HFFc6 (cell line): Measurements from ENCODE around the gene ACTR3. TPM values are rescaled to one million over a fixed set of nuclear protein-coding genes. Genes with fewer than 3 reads are reported as not detected.

Experiments
- DNase-seq: peaks from one replicate; pipeline ENCODE4 v3.0.0-alpha.2; 2018
- H3K27ac Mint-ChIP-seq: 2 replicates; pipeline ENCODE4 v1.8.0; 2020; ENCODE audit warnings: mild to moderate bottlenecking, mixed read lengths
- H3K27me3 Mint-ChIP-seq: 2 replicates; pipeline ENCODE4 v1.8.0; 2021; ENCODE audit warnings: mild to moderate bottlenecking, moderate library complexity, mixed read lengths; ENCODE audit not compliant: insufficient read depth
- H3K36me3 Mint-ChIP-seq: 2 replicates; pipeline ENCODE4 v1.8.0; 2021; ENCODE audit warnings: low read depth, mixed read lengths
- H3K4me1 Mint-ChIP-seq: 2 replicates; pipeline ENCODE4 v1.8.0; 2020; ENCODE audit warnings: low read depth, mixed read lengths
- H3K4me3 Mint-ChIP-seq: 2 replicates; pipeline ENCODE4 v1.8.0; 2020; ENCODE audit warnings: mild to moderate bottlenecking, moderate library complexity, mixed read lengths
- H3K9me3 Mint-ChIP-seq: 2 replicates; pipeline ENCODE4 v1.8.0; 2020; ENCODE audit warnings: mild to moderate bottlenecking, mixed read lengths
- total RNA-seq, 6 experiments: library from RNA; stranded (reverse); fragmentation: NEBNext Ultra II Directional; extraction: Animal tissue kit (Norgen Biotek cat#: 25700); gene quantifications; 2 replicates in 1 of 6; 3 replicates in 5 of 6; pipeline ENCODE4 v1.2.3, GENCODE V29; 2021
- TF ChIP-seq, protein P1 (sequence below): fragments of 200-600 bp; sonication (generic); IDR thresholded peaks from 2 replicates; pipeline ENCODE4 v1.5.0; 2021; ENCODE audit warnings: antibody characterized with exemption, mild to moderate bottlenecking

The ACTR3 gene
- total RNA-seq, 6 experiments from 2014 or later = 562 to 663 (median 628) TPM

DNA sequence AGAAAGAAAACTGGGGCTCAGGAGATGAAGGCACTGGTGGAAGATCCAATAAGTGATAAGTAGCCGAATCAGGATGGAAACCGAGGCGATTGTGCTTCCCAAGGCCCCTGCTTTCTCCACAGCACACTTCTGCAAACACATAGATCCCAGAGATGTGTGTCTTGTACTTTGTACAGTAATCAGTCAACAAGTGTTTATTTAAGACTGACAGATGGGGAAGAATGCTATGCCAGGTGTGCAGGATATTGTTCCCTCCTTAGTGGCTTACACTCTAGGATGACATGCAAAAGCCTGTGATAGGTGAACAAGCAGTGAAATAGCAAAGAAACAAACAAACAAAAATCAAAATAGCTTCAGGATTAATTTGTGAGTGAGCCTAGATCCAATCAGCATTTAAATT lies 116.6 kb downstream of the ACTR3 start:
- no peak for DNase-seq
- Mint-ChIP-seq H3K9me3 (no peaks in the 10 kb centered on the region), H3K36me3 (peaks cover 12% of the 10 kb centered on the region), H3K27me3 (peaks cover 12% of the 10 kb centered on the region), H3K27ac (no peak overlapping the region), H3K4me3 (no peak overlapping the region), H3K4me1 (peaks cover 22% of the 10 kb centered on the region)
- TF ChIP-seq, protein P1, sequence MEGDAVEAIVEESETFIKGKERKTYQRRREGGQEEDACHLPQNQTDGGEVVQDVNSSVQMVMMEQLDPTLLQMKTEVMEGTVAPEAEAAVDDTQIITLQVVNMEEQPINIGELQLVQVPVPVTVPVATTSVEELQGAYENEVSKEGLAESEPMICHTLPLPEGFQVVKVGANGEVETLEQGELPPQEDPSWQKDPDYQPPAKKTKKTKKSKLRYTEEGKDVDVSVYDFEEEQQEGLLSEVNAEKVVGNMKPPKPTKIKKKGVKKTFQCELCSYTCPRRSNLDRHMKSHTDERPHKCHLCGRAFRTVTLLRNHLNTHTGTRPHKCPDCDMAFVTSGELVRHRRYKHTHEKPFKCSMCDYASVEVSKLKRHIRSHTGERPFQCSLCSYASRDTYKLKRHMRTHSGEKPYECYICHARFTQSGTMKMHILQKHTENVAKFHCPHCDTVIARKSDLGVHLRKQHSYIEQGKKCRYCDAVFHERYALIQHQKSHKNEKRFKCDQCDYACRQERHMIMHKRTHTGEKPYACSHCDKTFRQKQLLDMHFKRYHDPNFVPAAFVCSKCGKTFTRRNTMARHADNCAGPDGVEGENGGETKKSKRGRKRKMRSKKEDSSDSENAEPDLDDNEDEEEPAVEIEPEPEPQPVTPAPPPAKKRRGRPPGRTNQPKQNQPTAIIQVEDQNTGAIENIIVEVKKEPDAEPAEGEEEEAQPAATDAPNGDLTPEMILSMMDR = no peak

- Mint-ChIP-seq H3K36me3 (peaks cover 12% of the 10 kb centered on the region), H3K27me3 (peaks cover 15% of the 10 kb centered on the region), H3K27ac (peak overlapping the region; percentile 56; the same call in 1 of the 2 replicates), H3K9me3 (no peaks in the 10 kb centered on the region), H3K4me3 (no peak overlapping the region), H3K4me1 (peaks cover 22% of the 10 kb centered on the region)
- DNase-seq = no peak
- TF ChIP-seq, protein P1 = no peak
These were observed 117.5 kb downstream of the ACTR3 start for GRCh38 chr2:114007436-114007835.

DNA sequence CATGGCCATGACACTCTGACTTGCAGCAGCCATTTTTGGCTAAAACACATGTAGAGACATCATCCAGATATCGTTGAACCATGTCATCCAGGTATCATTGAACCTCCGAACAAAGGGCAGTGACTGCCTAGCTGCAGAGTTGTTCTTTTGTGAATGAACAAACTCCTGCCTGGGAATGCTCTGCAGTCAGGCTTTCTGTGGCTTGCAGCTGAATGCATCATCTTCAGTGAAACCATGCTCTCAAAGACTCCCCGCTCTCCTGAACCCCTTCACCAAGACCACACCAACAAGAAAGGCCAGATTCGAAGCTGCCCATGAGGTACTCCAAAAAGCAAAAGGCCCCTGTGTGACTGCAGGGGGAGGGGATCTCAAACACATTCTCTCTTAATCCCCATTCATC lies 118.8 kb downstream of the ACTR3 start:
- H3K4me1 Mint-ChIP-seq = peaks cover 22% of the 10 kb centered on the region
- no peak for DNase-seq
- no peak overlapping the region for H3K27ac Mint-ChIP-seq
- no peaks in the 10 kb centered on the region for H3K9me3 Mint-ChIP-seq
- H3K27me3 Mint-ChIP-seq = peaks cover 15% of the 10 kb centered on the region
- H3K36me3 Mint-ChIP-seq = peaks cover 5% of the 10 kb centered on the region
- TF ChIP-seq, protein P1 = no peak
- no peak overlapping the region for H3K4me3 Mint-ChIP-seq

GRCh38 chr2:114009205-114009944 lies 119.5 kb downstream of the ACTR3 start:
- no peaks in the 10 kb centered on the region for H3K9me3 Mint-ChIP-seq
- H3K4me3 Mint-ChIP-seq = no peak overlapping the region
- TF ChIP-seq, protein P1 = no peak
- H3K27ac Mint-ChIP-seq = no peak overlapping the region
- peaks cover 1% of the 10 kb centered on the region for H3K36me3 Mint-ChIP-seq
- no peak for DNase-seq
- peaks cover 15% of the 10 kb centered on the region for H3K27me3 Mint-ChIP-seq
- H3K4me1 Mint-ChIP-seq = peaks cover 22% of the 10 kb centered on the region

DNA sequence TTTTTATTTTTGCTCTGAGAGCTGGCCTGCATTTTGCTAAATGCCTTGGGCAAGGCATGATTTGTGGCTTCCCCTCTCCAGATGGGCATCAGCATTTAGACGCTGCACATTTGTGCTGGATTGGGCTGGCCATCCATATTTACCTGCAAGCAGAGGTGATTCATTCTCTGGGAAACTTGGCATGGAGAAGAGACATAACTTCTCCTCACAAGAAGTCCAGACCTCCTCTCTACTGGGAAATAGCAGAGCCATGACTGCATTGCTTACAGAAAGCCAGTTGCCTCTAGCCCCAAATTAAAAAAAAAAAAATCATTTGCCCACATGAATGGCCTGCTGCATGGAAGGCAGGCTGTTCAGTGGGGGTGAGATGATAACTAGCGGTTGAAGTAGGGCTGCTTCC lies 120.1 kb downstream of the ACTR3 start:
- TF ChIP-seq, protein P1 = no peak
- Mint-ChIP-seq H3K9me3 (no peaks in the 10 kb centered on the region), H3K27ac (no peak overlapping the region), H3K4me3 (no peak overlapping the region), H3K4me1 (peaks cover 22% of the 10 kb centered on the region), H3K36me3 (no peaks in the 10 kb centered on the region), H3K27me3 (peaks cover 17% of the 10 kb centered on the region)
- DNase-seq = peak; percentile 14
